A673 (cell line): ENCODE data around the gene TMEM130.

Experiments used
- CTCF ChIP-seq: fragments of 300-800, 200-600 bp; sonication (generic); conservative IDR thresholded peaks from 2 replicates; pipeline ENCODE4 v1.5.1; 2017; ENCODE audit warnings: low read depth, mild to moderate bottlenecking, antibody characterized with exemption, low read length, moderate library complexity, mixed read lengths
- EZH2 ChIP-seq: fragments of 200-600 bp; sonication (generic); IDR thresholded peaks from 2 replicates; pipeline ENCODE4 v1.6.1; 2017; ENCODE audit warnings: borderline replicate concordance, low read depth, mild to moderate bottlenecking, mixed read lengths, antibody characterized with exemption, low read length; ENCODE audit not compliant: poor library complexity, severe bottlenecking

GRCh38 chr7:98837630-98837972 lies 32.2 kb downstream of the TMEM130 start:
- no peak for TF ChIP-seq CTCF
- no peak for TF ChIP-seq EZH2
